ENCODE data around the gene IFI44L.

Gene IFI44L

GRCh38 chr1:78641558-78641957, 21.3 kb downstream of the IFI44L start:
- no peak for DNase-seq (ENCODE audit: low read depth)

DNA sequence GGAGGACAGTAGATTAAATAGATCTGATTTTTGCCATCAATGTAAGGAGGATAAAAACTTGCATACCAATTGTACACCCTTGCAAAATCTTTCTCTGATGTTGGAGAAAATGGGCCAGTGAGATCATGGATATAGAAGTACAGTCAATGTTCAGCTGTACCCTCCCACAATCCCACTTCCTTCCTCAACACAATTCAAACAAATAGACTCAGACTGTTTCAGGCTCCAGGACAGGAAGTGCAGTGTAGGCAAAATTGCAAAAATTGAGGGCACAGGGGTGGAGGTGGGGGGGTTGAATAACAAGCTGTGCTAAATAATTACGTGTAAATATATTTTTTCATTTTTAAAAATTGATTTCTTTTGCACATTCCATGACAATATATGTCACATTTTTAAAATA, 25.5 kb downstream of the IFI44L start:
- DNase-seq (ENCODE audit: low read depth): no peak

DNA sequence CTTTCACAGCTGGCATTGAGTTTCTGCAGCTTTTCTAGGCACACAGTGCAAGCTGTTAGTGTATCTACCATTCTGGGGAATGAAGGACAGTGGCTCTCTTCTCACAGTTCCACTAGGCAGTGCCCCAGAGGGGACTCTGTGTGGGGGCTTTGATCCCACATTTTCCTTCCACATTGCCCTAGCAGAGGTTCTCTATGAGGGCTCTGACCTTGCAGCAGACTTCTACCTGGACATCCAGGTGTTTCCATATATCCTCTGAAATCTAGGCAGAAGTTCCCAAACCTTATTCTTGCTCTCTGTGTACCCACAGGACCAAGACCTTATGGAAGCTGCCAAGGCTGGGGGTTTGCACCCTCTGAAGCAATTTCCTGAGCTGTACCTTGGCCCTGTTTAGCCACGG, 27.0 kb downstream of the IFI44L start:
- no peak for DNase-seq (ENCODE audit: low read depth)

DNA sequence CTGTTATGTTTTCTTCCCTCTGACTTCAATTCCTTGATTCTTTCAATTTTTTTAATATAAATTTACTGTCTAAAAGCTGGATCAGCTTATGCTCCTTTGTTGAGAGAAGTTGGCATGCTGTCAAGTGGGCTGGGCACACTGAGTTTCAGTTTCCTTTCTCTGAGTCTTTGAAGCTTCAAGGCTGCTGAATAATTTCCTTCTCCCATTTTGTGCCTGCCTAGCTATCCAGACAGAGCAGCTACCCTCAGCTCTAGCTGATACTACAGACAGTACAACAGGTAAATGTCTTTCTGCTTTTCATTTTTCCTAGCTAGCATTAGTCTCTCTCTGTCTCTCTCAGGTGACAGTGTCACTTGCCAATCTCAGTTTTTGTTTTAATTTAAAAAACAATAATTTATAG, 29.4 kb downstream of the IFI44L start, which contains the start of gene IFI44:
IFI44 (plus strand) TSS at position 204 of the 400 bp plus-strand sequence. CDS start 365 bp downstream, outside the sequence.
- DNase-seq (ENCODE audit: low read depth): peak; percentile 73

- DNase-seq (ENCODE audit: low read depth): no peak
Measured at GRCh38 chr1:78650114-78650660, 29.9 kb downstream of the IFI44L start.

GRCh38 chr1:78651241-78651640, 31.0 kb downstream of the IFI44L start:
- DNase-seq (ENCODE audit: low read depth): no peak

- DNase-seq (ENCODE audit: low read depth): no peak
Measured at GRCh38 chr1:78652019-78652560, 31.8 kb downstream of the IFI44L start.

- DNase-seq (ENCODE audit: low read depth): no peak
Measured at GRCh38 chr1:78658901-78659300, 38.7 kb downstream of the IFI44L start.

- no peak for DNase-seq (ENCODE audit: low read depth)
Measured at GRCh38 chr1:78663923-78664322, 43.7 kb downstream of the IFI44L start.

DNA sequence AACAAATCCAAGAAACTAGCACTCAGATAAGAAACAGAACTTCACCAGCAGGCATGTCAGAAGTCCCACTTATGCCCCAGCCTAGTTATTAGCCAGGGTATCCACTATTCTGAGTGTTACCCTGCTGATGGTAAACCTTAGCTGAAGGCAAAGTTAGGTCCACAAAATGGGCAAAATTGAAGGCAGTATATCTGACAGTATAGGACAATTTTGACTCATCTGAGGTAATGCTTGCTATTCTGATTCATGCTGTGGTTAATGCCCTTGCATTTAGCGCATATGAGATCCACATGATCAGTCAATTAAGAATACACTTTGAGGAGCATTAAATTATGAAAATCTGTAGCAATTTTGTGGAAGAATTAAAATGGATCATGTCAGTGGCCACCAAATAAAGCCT, 44.5 kb downstream of the IFI44L start:
- DNase-seq (ENCODE audit: low read depth): no peak

DNA sequence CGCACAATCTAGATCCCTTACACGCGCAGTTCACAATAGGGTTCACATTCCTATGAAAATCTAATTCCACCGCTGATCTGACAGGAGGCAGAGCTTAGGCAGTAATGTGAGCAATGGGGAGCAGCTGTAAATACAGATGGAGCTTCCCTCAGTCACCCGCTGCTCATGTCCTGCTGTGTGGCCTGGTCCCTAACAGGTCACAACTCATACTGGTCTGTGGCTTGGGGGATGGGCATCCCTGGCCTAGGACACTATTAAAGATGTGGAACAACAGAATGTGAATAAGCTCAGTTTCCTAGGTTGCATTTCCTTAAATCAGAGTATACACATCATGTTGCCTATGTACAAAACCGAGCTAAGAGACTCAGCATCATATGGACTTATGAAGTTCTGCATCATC, 45.6 kb downstream of the IFI44L start:
- no peak for DNase-seq (ENCODE audit: low read depth)

DNA sequence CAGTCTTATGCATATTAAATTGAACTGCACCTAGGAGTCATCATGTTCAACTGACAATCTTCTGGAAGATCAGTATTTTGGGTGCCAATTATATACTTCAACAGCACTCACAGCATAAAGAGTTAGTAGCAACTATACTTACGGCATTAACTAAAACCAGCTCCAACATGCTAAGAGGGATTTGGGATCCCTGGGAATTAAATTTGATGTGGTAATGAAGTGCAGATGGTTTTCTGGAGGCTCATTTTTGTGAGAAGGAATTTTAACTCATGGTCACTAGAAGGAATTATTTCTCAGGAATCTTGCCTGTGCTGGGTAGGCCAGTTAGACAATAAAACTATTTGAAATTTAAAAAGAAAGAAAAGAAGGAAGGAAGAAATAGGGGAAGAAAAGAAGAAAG, 47.7 kb downstream of the IFI44L start:
- no peak for DNase-seq (ENCODE audit: low read depth)

DNA sequence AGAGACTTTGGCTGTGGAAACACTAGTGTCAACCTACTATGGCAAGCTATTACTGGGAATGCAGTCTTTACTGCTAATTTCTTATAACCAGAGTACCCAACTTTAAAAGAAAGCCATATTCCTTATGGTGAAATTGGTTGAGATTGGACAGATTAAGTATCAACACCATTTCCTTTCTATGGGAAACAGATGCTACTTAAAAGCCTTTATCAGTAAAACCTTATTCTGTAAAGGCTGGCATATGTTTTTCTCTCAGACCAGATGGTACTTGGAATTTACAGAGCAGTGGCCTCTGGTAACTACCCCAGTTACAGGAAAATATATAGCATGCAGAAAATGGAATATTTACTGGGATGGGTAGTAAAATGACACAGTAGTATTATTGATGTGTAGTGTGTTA, 48.2 kb downstream of the IFI44L start:
- no peak for DNase-seq (ENCODE audit: low read depth)

GRCh38 chr1:78672428-78672827, 52.2 kb downstream of the IFI44L start:
- no peak for DNase-seq (ENCODE audit: low read depth)

DNA sequence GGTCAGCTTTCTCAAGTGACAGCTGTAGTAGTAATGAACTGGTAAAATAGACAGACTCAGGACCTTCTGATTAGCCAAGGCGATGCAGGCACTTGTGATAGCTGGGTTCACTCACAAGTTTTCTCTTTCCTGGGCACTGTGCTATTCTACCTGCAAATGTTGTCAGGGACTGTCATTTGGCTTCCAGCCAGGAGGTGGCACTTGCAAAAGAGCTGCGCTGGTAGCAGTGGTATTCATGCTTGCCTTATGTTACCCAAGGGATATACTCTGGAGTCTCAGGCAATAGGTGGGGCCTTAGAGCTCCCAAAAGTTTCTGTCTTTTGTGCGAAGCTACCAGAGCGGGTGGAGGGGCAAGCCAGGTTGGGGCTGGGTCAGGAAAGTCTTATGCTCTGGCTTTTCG, 52.9 kb downstream of the IFI44L start:
- DNase-seq (ENCODE audit: low read depth): no peak

DNA sequence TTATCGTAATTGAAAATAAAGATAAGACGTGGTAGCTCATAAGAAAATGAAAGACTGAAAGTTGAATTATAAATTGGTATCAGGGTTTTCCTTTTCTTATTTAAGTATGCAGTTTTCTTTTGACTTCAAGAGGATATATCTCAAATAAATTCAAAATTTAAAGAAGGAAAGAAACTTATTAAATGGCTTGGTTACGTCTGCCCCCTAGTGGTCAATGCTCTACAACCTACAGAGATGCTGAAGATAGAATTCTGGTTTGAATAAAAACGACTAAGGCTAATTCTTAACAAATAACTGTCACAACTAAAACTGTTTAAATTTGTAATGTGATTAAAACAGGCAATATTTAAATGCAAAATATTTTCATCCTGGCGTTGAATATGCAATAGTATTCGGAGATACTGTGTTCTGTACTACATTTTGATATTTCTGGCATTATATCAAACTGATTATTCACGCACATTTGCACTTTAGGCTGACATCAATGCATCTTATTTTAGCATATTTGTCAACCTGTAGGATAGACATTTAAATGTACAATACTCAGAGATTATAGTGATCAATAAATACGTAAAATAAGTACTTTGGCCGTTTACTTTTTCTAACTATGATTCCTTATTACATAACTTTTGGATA, 56.2 kb downstream of the IFI44L start:
- DNase-seq (ENCODE audit: low read depth): peak; percentile 37

DNA sequence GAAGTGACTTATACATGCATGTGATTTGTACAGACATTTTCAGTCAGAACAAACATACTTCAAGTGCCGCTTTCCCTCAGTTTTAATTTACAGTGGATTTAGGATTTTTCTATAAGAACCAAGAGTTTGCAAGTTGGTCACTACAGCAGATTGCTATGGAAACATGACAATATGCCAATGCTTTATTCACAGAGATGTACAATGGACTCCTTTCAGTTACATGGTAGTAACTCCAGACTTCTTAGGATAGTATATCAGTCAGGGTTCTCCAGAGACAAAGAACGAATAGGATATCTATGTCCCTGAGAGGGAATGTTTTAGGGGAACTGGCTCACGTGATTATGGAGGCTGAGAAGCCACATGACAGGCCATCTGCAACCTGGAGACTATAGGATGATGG, 56.7 kb downstream of the IFI44L start:
- no peak for DNase-seq (ENCODE audit: low read depth)

- DNase-seq (ENCODE audit: low read depth): no peak
Measured at GRCh38 chr1:78677788-78678187, 57.5 kb downstream of the IFI44L start.

- no peak for DNase-seq (ENCODE audit: low read depth)
Measured at GRCh38 chr1:78678324-78678723, 58.1 kb downstream of the IFI44L start.

GRCh38 chr1:78681265-78681664, 61.0 kb downstream of the IFI44L start:
- DNase-seq (ENCODE audit: low read depth): no peak

DNA sequence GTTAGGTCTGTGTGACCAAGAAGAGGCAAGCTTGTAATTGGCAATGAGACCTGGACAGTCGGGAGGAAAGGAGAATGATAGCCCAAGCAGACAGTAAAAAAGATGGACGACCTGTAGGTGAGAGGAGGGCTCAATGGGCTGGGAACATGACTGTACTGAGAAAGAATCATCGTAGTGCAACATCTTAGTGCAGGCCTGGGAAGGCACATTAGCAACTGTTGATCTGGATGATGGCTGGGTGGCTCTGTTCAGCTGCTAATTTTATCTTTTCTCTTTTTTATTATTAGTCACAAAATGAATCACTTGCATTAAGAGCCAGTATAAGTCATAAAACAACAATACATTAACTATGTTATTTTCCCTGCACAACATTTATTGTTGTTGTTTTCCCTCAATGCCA, 62.2 kb downstream of the IFI44L start:
- no peak for DNase-seq (ENCODE audit: low read depth)

DNA sequence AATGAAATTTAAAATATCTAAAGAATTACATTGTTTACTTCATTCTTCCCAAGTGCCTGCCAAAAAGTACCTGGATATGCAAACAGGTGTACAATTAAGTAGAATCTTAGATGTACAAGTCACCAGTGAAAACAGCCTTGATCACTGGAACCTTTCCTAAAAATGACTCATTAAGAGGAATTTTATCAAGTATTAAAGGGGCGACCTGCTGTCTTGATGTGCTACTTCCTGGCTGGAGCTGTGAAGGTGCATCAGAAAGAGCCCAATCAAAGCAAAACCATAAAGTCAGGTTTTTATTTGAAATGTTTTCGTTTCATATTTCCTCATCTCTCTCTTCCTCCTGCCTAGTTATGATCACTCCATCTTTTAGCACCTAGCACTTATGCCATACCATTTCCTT, 62.8 kb downstream of the IFI44L start:
- DNase-seq (ENCODE audit: low read depth): no peak

GRCh38 chr1:78687315-78687714, 67.1 kb downstream of the IFI44L start:
- no peak for DNase-seq (ENCODE audit: low read depth)

DNA sequence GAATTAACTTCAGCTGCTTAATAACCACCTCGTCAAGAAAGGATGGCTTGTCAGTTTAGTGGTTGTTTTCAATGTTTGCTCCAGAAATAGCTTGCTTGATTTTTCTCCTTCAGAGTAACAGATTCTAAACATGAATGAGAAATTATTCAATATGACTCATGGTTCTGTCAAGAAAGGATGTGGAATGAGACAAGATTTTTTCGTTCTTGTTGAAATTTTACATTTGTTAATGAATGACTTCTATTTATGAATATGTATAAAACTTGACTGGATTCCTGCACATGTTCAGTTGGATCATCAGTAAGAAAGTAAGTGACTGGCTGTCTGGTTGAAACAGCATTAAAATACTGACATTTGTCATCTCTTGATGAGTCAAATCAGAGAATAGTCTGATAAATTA, 67.7 kb downstream of the IFI44L start:
- no peak for DNase-seq (ENCODE audit: low read depth)

All from T follicular helper cell (primary cell).